ENCODE data around the gene DDX27. TPM values are rescaled to one million over a fixed set of nuclear protein-coding genes. Genes with fewer than 3 reads are reported as not detected.

The DDX27 gene
- total and polyA plus RNA-seq, 9 of the 15 experiments (the other 6 are each of a cell fraction or from before 2014, with no cell fraction given) = 17.9 to 79.3 (median 57.0) TPM

DNA sequence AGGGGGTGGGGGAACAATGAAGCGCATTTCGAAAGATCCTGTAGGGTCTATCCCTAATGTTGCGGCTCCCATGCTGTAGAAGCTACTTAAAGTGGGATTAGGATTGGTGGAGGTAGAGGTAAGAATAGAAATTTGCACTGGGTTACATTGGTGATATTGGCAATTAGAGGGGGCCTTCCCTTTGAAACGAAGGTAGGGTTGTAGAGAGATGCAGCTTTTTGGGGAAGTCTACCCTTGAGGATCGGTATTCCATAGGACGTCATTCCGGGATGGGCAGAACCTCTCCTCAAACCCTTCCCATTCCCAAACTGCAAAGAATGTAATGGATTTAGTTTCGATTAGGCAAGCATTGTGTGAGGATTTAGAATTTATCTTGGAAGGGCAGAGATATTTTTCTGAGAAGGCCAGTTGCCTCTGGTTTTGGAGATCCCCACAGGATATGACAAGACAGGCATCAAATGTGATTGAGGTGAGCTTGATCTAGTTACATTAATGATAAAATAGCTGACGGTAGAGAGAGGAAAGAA, 64.0 kb downstream of the DDX27 start (continued):
- TF ChIP-seq, protein P1, sequence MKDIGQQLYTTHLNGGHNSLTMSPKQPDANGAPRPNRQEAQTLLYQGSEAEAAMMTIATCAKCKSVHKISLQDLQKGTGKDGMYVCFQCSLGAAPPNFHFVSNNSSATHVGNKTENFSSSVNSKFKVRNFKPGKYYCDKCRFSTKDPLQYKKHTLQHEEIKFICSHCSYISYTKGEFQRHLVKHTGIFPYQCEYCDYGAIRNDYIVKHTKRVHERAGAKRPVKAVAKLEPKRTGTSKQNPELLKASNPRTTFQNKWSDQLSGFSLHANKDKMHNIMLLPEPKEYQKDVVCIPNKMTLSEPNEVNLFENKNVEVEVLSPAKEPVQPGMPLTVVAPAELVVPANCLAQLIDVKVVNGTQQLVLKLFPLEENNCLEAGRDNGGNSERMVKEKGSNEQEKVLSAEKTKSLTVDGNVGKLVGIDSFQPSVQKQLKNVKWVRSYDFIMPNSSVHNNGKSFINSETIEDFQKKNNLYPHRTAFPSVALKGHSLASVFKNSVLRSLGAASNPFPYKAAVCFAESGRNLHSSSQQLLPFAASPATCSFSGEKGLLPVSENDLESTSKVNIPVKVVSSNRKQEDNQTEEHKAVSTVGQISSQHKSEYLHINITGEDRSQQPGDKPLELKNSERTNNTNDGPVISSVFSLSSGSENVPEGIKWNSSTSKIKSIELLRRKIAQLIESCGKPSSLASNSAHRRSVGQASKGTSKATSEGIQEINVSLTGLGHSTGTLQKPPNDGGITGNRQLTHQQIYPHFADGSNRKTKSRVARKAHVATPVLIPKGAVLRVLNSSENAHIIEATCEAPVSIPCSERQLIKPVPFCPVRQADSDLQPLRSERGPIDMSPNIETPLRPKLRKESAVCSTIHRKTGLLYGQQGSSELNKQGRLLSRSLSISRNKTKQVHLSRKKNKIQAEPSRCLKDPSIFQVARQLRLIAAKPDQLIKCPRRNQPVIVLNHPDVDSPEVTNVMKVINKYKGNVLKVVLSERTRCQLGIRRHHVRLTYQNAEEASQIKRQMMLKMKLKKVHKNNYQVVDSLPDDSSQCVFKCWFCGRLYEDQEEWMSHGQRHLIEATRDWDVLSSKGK (CRISPR knock-in tag; IDR thresholded peaks at IDR 0.05) = no peak
- TF ChIP-seq, protein P2, sequence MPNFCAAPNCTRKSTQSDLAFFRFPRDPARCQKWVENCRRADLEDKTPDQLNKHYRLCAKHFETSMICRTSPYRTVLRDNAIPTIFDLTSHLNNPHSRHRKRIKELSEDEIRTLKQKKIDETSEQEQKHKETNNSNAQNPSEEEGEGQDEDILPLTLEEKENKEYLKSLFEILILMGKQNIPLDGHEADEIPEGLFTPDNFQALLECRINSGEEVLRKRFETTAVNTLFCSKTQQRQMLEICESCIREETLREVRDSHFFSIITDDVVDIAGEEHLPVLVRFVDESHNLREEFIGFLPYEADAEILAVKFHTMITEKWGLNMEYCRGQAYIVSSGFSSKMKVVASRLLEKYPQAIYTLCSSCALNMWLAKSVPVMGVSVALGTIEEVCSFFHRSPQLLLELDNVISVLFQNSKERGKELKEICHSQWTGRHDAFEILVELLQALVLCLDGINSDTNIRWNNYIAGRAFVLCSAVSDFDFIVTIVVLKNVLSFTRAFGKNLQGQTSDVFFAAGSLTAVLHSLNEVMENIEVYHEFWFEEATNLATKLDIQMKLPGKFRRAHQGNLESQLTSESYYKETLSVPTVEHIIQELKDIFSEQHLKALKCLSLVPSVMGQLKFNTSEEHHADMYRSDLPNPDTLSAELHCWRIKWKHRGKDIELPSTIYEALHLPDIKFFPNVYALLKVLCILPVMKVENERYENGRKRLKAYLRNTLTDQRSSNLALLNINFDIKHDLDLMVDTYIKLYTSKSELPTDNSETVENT (CRISPR knock-in tag; IDR thresholded peaks at IDR 0.05) = no peak
- TF ChIP-seq RBM14 (IDR thresholded peaks at IDR 0.05; ENCODE audit: borderline replicate concordance, insufficient read depth, low read depth, low read length) = no peak
- TF ChIP-seq, protein P3, sequence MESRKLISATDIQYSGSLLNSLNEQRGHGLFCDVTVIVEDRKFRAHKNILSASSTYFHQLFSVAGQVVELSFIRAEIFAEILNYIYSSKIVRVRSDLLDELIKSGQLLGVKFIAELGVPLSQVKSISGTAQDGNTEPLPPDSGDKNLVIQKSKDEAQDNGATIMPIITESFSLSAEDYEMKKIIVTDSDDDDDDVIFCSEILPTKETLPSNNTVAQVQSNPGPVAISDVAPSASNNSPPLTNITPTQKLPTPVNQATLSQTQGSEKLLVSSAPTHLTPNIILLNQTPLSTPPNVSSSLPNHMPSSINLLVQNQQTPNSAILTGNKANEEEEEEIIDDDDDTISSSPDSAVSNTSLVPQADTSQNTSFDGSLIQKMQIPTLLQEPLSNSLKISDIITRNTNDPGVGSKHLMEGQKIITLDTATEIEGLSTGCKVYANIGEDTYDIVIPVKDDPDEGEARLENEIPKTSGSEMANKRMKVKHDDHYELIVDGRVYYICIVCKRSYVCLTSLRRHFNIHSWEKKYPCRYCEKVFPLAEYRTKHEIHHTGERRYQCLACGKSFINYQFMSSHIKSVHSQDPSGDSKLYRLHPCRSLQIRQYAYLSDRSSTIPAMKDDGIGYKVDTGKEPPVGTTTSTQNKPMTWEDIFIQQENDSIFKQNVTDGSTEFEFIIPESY (CRISPR knock-in tag; IDR thresholded peaks at IDR 0.05) = 0 out of 2 replicates have a peak, but pooled peaks have one; percentile 21
- TF ChIP-seq, protein P4, sequence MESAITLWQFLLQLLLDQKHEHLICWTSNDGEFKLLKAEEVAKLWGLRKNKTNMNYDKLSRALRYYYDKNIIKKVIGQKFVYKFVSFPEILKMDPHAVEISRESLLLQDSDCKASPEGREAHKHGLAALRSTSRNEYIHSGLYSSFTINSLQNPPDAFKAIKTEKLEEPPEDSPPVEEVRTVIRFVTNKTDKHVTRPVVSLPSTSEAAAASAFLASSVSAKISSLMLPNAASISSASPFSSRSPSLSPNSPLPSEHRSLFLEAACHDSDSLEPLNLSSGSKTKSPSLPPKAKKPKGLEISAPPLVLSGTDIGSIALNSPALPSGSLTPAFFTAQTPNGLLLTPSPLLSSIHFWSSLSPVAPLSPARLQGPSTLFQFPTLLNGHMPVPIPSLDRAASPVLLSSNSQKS (CRISPR knock-in tag; IDR thresholded peaks at IDR 0.05) = no peak
- no peak for TF ChIP-seq SP2 (IDR thresholded peaks at IDR 0.05; ENCODE audit: extremely low read depth, low read depth, low read length, poor library complexity, severe bottlenecking)
- TF ChIP-seq ARHGAP35 (IDR thresholded peaks at IDR 0.05; ENCODE audit: partially characterized antibody) = no peak
- peak; percentile 66; the same call in 1 of the 2 replicates for TF ChIP-seq KAT7 (CRISPR knock-in tag; IDR thresholded peaks at IDR 0.05; ENCODE audit: borderline replicate concordance)
- TF ChIP-seq, protein P5, sequence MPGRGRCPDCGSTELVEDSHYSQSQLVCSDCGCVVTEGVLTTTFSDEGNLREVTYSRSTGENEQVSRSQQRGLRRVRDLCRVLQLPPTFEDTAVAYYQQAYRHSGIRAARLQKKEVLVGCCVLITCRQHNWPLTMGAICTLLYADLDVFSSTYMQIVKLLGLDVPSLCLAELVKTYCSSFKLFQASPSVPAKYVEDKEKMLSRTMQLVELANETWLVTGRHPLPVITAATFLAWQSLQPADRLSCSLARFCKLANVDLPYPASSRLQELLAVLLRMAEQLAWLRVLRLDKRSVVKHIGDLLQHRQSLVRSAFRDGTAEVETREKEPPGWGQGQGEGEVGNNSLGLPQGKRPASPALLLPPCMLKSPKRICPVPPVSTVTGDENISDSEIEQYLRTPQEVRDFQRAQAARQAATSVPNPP (IDR thresholded peaks at IDR 0.05; ENCODE audit: borderline replicate concordance, insufficient read depth, insufficient read length) = no peak
- TF ChIP-seq, protein P6, sequence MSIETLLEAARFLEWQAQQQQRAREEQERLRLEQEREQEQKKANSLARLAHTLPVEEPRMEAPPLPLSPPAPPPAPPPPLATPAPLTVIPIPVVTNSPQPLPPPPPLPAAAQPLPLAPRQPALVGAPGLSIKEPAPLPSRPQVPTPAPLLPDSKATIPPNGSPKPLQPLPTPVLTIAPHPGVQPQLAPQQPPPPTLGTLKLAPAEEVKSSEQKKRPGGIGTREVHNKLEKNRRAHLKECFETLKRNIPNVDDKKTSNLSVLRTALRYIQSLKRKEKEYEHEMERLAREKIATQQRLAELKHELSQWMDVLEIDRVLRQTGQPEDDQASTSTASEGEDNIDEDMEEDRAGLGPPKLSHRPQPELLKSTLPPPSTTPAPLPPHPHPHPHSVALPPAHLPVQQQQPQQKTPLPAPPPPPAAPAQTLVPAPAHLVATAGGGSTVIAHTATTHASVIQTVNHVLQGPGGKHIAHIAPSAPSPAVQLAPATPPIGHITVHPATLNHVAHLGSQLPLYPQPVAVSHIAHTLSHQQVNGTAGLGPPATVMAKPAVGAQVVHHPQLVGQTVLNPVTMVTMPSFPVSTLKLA (conservative IDR thresholded peaks at IDR 0.05) = no peak
- 0 out of 2 replicates have a peak, but pooled peaks have one; percentile 14 for TF ChIP-seq SPI1 (IDR thresholded peaks at IDR 0.05; ENCODE audit: borderline replicate concordance, low read depth, low read length)
- TF ChIP-seq ZNF12 (CRISPR knock-in tag; IDR thresholded peaks at IDR 0.05) = no peak
- TF ChIP-seq PTTG1 (tag; IDR thresholded peaks at IDR 0.05; ENCODE audit: low read depth) = no peak
